Stimulated activated CD4-positive, alpha-beta T cell treated with anti-CD3 and anti-CD28 coated beads, Interleukin-15, amount 100 ng/mL, for 1 hour (primary cell): ENCODE data around the gene KLHL33.
A peak's percentile ranks its signal among the peaks of the same experiment; 100 is the strongest.

ENCODE experiments used
- DNase-seq, 2 donors: peaks; one replicate each; pipeline ENCODE4 v3.0.0-alpha.2; 2020; ENCODE audit warnings: low read depth in 1 of 2, low spot score in 1 of 2

Gene KLHL33, protein sequence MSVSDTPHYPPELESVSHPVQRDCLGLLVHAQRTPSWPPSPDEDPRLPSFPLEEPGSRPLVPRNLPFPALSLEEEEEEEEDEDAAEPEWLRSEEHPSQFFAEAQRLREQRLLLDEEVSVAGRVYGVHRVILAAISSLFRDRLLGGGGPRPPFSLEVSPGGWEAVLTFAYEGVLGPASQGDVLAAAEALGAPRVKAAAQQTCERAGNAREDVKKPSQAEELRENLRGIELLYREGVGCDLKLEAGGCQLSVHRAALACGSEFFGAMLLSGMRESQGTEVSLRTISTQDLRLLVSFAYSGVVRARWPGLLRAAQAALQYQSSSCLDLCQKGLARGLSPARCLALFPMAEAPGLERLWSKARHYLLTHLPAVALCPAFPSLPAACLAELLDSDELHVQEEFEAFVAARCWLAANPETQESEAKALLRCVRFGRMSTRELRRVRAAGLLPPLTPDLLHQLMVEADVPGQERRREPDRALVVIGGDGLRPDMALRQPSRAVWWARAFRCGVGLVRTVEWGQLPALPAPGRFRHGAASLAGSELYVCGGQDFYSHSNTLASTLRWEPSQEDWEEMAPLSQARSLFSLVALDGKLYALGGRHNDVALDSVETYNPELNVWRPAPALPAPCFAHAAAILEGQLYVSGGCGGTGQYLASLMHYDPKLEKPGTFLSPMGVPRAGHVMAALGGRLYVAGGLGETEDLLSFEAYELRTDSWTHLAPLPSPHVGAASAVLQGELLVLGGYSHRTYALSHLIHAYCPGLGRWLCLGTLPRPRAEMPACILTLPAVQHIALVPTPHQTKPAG

DNA sequence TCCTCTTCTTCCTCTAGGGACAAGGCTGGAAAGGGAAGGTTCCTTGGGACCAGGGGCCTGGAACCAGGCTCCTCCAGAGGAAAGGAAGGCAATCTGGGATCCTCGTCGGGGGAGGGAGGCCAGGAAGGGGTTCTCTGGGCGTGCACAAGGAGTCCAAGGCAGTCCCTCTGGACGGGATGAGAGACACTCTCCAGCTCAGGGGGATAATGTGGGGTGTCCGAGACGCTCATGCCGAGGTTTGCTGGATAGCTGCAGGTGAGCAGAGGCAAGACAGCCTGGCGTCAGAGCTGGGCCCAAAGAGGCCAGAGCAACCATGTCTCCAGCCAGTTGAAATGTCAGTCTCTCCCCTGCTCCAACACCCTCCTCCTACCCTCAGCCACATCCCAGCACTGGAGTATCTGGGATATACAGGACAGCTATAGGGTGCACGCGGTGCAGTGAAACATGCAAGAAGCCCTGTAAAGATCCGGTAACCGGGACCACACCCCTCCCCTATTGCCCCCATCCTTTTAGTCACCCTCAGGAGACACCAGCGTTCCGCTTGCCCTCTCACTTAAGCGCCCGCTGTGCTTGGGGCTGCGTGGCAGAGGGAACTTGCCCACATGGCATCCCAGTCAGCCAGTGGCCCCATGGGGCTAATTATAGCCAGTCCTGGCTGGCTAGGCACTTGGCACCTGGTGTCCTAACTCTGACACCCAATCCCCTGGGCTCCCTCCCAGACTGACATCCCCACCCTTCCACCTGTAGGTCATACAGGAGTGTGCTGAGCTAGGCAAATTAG, at the start of gene KLHL33:
Gene KLHL33, minus strand, starts transcription at position 585 of the 781 bp plus-strand sequence. Its CDS starts 355 bp downstream, at position 230.
- no peak for DNase-seq

DNA sequence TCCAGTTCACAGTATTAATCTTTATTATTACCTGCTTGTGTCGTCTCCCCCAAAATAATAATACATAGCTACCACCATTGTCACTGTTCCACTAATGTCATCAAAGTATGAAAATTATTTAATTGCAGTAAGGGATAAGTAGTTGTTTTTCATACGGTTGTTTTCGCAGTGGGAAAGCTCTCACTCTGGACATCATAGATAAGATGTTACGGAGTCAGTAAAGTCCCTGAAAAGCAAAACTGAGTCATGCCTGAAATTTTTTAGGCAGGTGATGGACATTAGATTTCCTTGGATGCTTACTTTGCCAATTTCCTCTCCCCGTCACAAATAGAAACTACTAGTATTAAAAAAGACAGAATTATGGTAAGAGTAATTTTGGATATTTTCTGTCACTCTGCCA, 46.4 kb upstream of the KLHL33 start:
- no peak for DNase-seq

DNA sequence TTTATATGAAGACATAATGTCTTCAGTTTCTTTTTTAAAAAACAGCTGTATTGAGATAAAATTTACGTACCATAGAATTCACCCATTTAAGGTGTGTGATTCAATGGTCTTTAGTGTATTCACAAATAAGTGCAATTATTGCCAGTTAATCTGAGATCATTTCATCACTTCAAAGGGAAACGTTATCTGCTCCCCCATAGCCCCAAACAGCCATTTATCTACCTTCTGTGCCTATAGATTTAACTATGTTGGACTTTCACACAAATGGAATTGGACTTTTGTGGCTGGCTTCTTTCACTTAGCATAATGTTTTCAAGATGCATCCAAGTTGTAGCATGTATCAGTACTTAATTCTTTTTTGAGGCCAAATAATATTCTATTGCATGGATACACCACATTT, 42.9 kb upstream of the KLHL33 start:
- DNase-seq = no peak

DNA sequence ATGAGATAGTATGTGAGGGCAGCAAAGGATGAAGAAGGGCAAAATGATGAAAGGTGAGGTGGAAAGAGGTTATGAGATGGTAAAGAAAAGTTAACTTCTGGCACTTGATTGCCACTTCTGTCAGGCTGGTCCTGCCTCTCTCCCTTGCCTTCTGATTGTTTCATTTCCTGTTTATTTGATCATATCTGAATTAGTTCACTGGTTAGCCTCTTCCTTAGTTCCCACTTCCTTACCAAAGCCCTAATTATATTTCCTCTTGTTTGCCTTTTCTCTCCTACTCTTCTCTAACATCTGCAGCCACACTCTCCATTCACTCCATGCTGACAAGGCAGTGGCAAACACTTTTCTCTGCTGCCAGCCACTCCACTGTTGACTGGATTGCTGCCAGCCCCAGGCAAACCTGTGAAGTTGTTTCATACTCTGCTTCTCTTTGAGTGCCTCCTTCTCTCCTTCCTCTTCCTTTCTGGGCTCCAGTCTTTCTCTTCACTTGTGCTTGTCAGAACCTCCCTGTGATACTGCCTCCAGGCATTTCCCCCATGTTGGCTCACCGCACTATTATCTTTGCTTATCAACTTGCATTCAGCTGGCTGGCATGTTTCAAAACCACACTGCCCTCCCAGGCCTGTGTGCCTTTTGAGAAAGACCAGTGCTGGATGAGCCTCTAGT, 41.4 kb upstream of the KLHL33 start:
- no peak for DNase-seq

DNA sequence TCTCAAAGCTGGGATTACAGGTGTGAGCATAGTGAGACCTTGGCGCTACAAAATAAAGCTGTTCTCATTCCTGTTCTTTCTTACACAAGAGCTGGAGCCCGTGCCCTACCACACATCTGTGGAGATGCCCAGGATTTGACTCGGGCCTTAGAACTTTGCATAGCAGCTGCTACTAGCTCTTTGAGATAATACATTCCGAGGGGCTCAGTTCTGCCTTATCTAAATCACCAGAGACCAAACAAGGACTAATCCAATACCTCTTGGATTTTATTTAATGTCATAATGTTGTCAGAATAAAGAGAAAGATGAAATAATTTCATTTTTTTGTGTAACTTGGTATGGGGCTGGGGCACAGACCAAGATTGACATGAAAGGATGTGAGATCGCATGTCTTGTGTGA, 40.8 kb upstream of the KLHL33 start:
- DNase-seq = no peak

DNA sequence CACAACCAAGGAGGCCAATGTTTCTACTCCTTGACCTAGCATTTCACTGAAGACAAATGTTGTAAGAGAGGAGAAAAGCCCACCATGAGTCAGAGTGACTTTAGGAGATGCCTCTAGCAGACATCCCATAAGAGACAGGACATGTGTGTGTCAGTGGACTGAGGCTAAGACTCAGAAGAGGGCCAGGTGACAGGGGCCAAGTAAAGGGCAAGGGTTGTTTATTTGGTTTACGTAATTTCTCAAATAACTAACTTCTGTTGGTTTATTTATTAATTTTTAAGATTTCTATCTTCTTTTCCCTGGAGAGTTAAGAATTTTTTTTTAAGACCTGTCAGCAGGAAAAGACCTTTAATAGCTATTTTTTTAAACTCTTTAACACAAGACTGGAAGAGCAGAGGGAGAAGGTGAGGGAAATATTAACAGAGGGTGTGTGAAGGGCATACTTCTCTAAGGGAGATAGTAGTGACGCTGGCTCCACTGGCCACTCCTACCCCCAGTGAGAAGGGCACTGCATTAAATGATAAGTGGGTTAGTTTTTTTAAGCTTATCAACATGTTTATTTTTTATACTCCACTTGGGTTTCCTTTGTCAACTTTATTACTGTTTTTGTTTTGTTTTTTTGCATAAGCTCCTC, 36.7 kb upstream of the KLHL33 start:
- DNase-seq = no peak

DNA sequence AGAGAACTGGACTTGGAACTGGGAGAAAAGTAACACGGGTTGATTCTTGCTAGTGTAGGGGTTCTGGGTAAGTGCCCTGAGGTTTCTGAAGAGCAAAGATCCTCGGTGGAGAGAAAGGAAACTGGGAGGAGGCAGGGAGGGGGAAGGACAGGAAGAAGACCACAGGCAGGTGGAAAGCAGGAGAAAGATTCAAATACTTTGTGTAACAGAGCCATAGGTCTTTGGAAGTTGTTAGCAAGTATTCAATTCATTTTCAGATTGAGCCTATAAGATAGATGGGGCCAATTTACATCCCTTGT, 34.6 kb upstream of the KLHL33 start:
- DNase-seq = no peak

DNA sequence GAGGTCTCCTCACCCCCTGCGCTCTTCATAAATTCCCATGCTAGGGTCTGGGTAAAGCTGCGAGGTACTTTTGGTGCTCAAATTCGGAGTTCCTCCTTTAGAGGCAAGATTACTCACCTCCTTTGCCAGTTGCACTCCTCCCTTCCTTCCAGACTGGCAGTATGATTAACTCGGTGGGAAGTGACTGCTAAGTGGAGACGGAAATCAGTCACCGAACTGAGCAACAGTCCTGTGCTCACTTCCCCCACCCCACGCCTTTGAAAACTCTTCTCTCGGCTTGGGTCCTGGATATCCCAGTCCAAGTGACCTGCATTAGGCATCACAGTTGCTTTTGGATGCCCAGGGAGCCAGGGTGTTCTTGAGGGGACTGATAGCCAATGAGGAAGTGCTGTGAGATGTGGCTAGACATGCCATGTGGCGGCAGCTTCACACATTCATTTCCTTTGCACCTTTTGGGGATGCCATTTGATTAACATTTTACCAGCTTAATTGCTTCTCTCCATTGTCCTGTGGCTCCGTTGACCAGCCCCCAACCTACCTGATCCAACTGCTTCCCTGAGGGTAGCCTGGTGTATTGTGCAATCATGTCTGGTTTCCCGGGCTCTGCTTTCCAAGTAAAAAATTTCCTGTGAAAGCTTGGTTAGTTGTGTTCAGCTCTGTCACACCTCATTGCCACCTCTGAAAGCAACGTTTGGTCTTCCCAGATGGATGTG, 34.1 kb upstream of the KLHL33 start:
- peak; percentile 10 to 25 for DNase-seq

DNA sequence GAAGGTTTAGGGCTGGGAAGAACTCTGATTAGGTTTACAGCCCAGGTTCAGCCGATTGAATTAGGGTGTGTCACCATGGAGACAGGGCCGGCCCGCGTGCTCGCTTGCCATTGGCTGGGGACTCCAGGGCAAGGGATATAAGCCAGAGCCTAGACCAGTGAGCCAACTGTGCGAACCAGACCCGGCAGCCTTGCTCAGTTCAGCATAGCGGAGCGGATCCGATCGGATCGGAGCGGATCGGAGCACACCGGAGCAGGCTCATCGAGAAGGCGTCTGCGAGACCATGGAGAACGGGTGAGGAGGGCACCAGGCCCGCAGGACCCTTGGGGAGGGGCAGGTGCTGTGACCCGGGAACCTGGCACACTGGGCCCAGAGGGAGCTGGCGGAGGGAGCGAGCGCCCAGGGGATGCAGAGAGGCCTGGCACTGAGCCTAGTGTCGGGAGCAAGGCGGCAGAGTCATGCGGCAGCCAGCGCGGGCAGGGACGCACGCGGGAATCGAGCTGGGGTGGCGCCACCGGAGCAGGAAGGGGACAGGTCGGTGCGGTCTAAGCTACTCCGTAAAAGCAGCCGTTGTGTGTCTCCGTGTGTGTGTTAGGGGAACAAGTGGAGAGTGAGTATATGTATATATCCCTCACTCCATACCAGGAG, 33.4 kb upstream of the KLHL33 start, which contains the start of gene PNP:
Gene PNP, plus strand, starts transcription at position 165 of the 648 bp plus-strand sequence. Its CDS starts 119 bp downstream, at position 284.
- peak; percentile 74 to 76 for DNase-seq

DNA sequence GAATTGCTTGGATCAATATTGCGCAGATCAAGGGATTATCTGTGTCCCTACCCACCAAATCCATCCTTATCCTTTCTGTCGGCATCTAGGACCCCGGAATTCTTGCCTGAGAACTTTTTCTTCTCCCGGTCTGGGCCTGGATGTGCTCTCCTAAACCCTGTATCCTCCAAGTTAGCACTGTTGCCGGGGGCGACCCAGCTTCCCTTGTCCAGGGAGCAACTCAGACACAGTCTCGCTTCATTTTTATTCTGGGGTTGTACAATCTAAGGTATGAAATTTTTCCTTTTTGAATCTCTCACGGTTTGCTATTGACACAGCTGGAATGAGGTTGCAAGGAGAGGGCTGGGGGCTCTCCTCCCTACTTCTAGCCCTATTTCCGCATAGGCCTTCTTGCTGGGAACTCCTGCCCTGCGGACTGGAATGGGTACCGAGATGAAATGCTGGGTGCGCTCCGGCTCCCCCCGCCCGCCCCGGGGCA, 32.8 kb upstream of the KLHL33 start:
- DNase-seq = no peak

DNA sequence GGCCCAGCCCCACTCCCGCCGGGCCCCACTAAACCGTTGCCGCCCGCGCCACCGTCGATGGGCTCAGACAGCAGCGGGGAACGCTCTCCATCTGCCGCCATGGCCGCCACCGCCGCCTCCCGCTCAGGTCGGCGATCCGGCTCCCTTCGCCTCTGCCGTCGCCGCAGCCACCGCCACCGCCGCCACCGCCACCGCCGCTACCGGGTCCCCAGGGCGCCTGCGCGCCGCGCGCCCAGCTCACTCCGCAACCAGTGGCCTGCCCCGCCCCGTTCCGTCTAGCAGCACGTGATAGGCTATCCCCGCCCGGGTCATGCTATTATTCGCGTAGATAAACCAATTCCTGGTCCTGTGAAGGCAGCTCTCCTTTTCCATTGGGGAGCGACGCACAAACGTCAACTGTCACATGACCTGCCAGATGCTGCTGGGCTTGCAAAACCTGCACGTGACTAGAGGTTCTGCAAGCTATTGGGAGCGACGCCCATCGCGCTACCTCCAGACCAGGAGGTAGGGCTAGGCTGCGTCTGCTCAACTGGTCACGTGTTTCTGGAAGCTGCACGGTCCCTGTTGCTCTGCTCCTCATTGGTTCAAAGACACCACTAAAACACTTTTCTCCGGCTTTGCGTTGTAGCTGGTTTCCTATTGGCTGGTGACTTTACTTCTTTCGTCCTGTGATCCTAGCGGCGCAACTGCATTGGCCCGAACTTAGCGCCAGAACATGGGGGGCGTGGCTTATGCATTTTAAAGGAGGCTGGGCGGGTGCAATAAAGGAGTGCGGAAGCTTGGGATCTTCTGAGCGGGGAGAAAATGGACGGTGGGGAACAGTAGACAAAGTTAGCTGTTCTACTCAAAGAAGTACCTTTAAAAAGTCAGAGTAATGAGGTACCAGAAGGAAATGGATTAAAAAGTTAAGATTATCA, 25.5 kb upstream of the KLHL33 start, which contains the start of gene PIP4P1:
Gene PIP4P1, minus strand, starts transcription at position 210 of the 917 bp plus-strand sequence. Its CDS starts 109 bp downstream, at position 101.
- DNase-seq = peak; percentile 93 to 97

DNA sequence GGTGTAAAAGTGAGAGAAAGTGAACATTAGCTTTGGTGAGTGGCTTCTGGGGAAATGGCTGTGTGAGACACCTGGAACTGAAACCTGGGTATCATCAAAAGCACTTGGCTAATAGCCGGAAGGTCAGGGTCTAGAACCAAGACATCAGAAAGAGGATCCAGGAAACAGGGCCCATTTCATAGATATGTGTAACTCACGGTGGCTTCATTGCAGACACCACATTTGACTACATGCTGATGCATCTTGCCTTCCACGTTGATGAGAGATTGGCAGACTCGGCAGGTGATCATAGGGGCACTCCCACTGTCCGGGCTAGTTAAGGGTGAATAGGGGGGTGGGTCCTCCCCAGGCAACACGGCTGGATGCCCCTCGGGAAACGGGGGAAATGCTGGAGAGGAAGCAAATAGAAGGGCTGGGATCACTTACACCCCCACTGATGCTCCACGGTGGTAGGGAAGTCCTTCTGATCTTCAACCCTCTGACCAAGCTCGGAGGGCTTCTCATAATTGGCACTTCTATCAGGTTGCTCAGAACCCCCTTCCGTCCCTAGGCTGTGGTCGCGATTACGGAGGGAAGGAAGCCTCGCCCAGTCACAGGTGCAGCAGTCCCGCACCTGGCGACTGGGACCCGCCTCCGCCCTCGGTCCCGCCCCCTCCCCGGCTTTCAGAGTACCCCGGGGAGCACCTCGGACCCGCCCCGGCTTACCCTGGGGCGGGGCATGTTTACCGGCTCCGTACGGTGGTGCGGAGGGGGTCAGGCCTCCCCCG, 24.7 kb upstream of the KLHL33 start:
- peak; percentile 27 to 31 for DNase-seq

DNA sequence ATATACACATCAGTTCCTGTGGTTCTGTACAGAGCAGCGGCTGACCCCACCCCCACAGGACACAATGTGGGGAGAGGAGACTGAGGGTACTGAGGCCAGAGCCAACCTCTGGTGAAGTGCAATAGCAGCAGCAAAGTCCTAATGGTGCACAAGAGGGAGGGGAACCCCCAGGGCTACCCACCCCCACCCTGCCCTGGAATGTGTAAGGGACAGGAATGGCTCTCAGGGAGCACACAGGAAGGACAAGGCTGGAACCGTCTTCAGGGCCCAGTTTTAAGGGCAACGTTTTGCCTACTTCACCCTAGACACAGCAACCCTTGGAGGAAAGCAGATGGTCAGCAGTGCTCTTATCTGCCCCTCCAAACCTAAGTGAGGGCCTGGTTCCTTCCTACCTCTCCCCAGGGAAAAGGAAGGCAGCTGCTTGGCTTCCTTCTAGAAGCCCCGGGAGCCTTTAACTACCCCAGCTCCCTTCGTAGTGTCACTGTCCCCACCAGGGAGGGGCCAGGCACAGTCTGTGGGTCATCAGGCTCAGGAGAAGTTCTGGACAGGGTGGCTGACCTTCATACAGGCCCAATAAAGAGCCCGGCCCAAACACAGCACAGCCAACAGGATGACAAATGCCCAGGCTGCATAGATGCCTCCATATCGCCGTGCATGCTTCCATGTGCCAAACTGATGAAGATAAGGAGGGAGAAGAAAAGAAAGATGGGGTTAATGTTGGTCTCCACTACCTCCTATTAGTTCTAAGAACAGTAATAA, 22.2 kb upstream of the KLHL33 start:
- no peak for DNase-seq

DNA sequence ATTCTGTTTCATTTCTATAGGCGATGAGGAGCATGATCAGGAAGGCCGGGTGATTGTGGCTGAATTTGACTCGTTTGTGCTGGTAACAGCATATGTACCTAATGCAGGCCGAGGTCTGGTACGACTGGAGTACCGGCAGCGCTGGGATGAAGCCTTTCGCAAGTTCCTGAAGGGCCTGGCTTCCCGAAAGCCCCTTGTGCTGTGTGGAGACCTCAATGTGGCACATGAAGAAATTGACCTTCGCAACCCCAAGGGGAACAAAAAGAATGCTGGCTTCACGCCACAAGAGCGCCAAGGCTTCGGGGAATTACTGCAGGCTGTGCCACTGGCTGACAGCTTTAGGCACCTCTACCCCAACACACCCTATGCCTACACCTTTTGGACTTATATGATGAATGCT, 21.0 kb upstream of the KLHL33 start:
- no peak for DNase-seq

DNA sequence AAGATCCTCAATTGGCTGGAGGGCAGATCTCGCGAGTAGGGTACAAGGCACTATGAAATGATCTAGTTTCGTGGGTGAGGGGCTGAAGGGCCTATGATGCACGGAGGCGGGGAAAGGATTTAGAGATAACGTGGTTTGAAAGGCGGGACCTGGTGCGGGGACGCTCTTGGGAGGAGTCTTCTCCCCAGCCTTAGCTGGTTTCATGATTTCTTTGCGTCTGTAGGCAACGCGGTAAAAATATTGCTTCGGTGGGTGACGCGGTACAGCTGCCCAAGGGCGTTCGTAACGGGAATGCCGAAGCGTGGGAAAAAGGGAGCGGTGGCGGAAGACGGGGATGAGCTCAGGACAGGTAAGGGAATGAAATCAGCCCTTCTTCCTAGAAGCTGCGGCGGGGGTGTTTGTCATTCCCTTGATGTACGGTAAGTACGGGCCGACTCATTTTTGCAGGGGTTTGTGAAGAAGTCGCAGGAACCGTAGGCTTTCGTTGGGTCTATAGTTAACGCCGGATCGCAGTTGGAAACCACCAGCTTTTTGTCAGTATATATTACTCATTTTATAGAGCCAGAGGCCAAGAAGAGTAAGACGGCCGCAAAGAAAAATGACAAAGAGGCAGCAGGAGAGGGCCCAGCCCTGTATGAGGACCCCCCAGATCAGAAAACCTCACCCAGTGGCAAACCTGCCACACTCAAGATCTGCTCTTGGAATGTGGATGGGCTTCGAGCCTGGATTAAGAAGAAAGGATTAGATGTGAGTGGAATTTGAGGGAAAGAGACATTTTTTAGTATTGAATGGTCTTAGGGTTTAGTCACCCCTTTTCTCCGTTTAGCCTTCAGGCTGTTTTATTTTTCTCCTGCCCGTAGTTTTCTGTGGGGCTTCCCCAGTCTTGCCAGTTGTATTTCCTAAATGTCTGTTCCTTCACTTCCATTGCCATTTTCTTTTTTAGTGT, 19.7 kb upstream of the KLHL33 start:
- DNase-seq = no peak
